ENCODE measurements around the gene GALK2.

DNA sequence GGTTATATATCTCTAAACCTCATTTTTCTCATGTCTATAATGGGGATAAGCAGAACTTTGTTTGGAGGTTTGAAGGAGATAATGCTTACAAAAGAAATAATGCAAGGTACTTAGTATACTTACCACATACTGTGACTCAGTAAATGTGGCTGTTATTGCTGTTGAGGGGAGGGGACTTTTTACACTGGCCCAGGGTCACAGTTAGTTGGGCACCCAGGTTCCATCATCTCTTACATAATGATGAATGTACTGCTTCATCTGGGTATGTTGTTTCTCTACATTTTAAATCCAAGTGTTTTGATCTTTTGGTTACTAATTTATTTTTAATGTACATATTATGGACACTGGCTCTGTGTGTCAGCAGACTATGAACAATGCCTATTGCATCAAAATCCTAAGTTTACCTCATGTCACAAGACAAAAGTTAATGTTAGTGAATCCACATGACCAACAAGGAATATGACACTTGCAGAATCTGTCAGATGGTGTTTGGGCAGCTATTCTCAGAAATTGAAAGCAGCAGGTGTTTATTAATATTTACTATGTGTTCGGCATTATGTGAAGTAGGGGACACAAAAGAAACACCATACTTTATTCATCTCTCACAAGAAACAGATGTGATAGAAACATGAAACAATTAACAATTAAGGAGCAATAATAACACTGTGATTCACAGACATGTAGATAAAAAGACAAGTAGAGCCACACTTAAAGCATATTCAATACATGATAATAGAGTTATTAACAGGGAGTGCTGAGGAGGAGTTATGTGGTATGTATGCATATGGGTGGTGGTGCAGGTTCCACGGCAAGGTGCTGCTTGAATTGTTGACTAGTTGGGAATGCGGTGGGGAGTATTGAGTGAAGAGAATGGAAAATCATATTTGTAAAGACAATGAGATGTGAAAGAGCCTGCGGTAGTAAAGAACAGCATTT, 109.7 kb downstream of the GALK2 start:
- TF ChIP-seq, protein P1, sequence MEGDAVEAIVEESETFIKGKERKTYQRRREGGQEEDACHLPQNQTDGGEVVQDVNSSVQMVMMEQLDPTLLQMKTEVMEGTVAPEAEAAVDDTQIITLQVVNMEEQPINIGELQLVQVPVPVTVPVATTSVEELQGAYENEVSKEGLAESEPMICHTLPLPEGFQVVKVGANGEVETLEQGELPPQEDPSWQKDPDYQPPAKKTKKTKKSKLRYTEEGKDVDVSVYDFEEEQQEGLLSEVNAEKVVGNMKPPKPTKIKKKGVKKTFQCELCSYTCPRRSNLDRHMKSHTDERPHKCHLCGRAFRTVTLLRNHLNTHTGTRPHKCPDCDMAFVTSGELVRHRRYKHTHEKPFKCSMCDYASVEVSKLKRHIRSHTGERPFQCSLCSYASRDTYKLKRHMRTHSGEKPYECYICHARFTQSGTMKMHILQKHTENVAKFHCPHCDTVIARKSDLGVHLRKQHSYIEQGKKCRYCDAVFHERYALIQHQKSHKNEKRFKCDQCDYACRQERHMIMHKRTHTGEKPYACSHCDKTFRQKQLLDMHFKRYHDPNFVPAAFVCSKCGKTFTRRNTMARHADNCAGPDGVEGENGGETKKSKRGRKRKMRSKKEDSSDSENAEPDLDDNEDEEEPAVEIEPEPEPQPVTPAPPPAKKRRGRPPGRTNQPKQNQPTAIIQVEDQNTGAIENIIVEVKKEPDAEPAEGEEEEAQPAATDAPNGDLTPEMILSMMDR (IDR thresholded peaks at IDR 0.05; ENCODE audit: insufficient read depth, low read length, poor library complexity, severe bottlenecking), result no peak
- TF ChIP-seq EZH2phosphoT487 (conservative IDR thresholded peaks at IDR 0.05; ENCODE audit: low read length), result no peak
